DMS53 treated with DMSO at 0.1 percent for 48 hours (cell line): ENCODE results near the gene ZBTB7C.

Source experiments
- DNase-seq: peaks from one replicate; lab custom pipeline; 2025; ENCODE audit not compliant: unreplicated experiment; lab: John Stamatoyannopoulos, UW

Gene ZBTB7C

GRCh38 chr18:48105317-48105716 is 303.9 kb downstream of the ZBTB7C start:
- no peak for DNase-seq

GRCh38 chr18:48104705-48105104 is 304.5 kb downstream of the ZBTB7C start:
- DNase-seq, result no peak

- no peak for DNase-seq
Measured at GRCh38 chr18:48100651-48101165, 308.5 kb downstream of the ZBTB7C start.

GRCh38 chr18:48100165-48100575 is 309.0 kb downstream of the ZBTB7C start:
- DNase-seq, result no peak

- no peak for DNase-seq
Measured at GRCh38 chr18:48099481-48100164, 309.6 kb downstream of the ZBTB7C start.

- DNase-seq, result no peak
Measured at GRCh38 chr18:48098538-48098937, 310.6 kb downstream of the ZBTB7C start.

- no peak for DNase-seq
Measured at GRCh38 chr18:48098007-48098406, 311.2 kb downstream of the ZBTB7C start.

- no peak for DNase-seq
Measured at GRCh38 chr18:48095726-48096125, 313.5 kb downstream of the ZBTB7C start.

- DNase-seq, result no peak
Measured at GRCh38 chr18:48093104-48093503, 316.1 kb downstream of the ZBTB7C start.

GRCh38 chr18:48091869-48092497 is 317.2 kb downstream of the ZBTB7C start:
- no peak for DNase-seq

- no peak for DNase-seq
Measured at GRCh38 chr18:48090702-48091101, 318.5 kb downstream of the ZBTB7C start.

GRCh38 chr18:48090021-48090420 is 319.2 kb downstream of the ZBTB7C start:
- no peak for DNase-seq

GRCh38 chr18:48085781-48086487 is 323.2 kb downstream of the ZBTB7C start:
- DNase-seq, result no peak

- DNase-seq, result no peak
Measured at GRCh38 chr18:48084858-48085257, 324.3 kb downstream of the ZBTB7C start.

- DNase-seq, result no peak
Measured at GRCh38 chr18:48084041-48084757, 325.0 kb downstream of the ZBTB7C start.

- DNase-seq, result no peak
Measured at GRCh38 chr18:48080546-48080945, 328.6 kb downstream of the ZBTB7C start.

GRCh38 chr18:48079885-48080284 is 329.3 kb downstream of the ZBTB7C start:
- DNase-seq, result no peak

- no peak for DNase-seq
Measured at GRCh38 chr18:48078448-48078847, 330.7 kb downstream of the ZBTB7C start.

GRCh38 chr18:48077291-48077690 is 331.9 kb downstream of the ZBTB7C start:
- DNase-seq, result no peak

GRCh38 chr18:48076461-48076860 is 332.7 kb downstream of the ZBTB7C start:
- no peak for DNase-seq

- DNase-seq, result no peak
Measured at GRCh38 chr18:48075707-48076093, 333.5 kb downstream of the ZBTB7C start.
